Transverse colon (tissue), 3 donors: Measurements from ENCODE around the gene SYT12.

Experiments used
- CTCF ChIP-seq, 5 experiments: fragments of 200-600 bp in 3 of 5; fragments of 450-650 bp in 2 of 5; sonication (generic) in 3 of 5; IDR thresholded peaks; 1 replicate in 2 of 5; 2 replicates in 3 of 5; pipeline ENCODE4 v1.5.1; 2016 to 2017; ENCODE audit warnings: antibody characterized with exemption in 5 of 5, inconsistent platforms in 3 of 5, mild to moderate bottlenecking in 2 of 5, moderate library complexity in 1 of 5
- EP300 ChIP-seq: sonication (generic); formaldehyde crosslinking; IDR thresholded peaks from one replicate; pipeline ENCODE4 v1.6.1; 2017; ENCODE audit warnings: antibody characterized with exemption, low read depth
- POLR2A ChIP-seq: fragments of 450-650 bp; IDR thresholded peaks from one replicate; pipeline ENCODE4 v1.6.1; 2016; ENCODE audit warnings: antibody characterized with exemption, mild to moderate bottlenecking, moderate library complexity

GRCh38 chr11:67022341-67022933 lies 497 bp upstream of the SYT12 start:
- TF ChIP-seq CTCF (IDR thresholded peaks at IDR 0.05) (no peak), EP300 (no peak), POLR2A (no peak)
